ENCODE data around the gene SART3.
"Not testable (repeated sequence)": the region's sequence is repeated elsewhere in the genome, so short reads cannot be mapped to it uniquely, and the experiment has no call there.

SART3 gene

DNA sequence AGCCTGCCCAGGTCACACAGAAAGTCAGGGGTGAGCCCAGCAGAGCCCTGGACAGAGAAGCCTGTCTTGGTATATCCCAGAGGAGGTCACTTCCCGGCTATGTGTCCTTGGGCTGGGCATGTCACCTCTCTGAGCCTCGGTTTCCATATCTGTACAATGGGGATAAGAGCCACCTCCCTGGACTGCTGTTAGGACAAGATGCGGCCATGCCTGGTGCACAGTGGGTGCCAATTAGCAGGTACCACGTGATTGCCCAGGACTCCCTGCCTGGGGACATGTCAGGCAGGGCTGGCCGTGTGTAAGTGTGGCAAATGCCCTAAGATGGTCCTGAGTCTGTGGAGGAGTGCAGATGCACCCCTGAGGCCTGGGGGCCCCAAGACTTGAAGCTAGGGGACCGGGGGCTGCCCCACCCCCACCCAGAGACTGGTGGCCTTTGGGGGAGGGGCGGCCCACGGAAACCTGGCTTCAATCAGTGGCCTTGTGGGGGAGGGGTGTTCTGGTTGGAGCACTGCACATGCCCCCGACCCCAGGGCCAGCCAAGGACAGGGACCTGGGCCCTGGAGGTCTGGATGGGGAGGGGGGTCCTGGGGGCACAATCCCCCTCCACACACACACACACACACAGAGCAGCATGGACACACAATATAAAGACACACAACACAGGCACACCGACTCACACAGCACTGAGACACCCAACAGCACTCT lies 36.0 kb upstream of the SART3 start:
- no peak for ATAC-seq

DNA sequence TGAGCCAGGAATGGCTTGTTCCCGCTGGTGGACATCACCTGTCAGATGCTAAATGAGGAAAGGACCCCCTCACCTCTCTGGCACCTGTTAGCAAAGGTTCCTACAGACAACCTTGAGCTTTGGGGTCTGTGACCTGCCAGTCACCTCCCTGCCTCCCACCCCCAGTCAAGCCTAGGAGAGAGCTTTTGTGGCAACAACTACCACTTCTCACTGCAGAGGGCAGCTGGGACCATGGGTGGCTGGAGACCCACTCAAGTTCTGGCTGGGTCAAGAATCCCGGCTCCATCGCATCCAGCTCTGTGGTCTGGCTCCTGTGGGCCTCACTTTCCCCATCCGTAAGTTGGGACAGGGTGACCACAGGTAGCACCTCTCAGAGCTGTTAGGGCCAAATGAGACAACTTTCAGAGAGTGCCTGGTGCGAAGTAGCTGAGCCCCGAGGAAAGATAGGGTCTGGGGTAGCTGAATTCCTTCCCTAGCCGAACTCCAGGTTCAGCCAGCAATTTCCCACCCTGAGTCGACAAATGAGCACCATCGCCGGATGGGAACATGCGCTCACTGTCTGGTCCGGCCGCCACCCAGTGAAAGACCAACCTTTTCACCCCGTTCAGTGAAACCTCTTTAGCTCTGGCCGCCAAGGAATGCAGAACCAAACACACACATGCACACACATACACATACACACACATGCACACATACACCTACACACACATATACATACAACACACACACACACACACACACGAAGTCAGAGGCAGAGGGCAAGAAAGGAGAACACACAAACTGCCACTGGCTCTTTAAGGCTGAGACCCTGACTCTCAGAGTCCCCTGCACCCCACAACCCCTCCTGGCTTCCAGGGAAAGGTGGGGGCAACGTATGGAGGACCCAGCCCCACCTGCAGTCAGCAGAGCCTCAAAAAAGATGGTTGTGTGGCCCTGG lies 35.0 kb upstream of the SART3 start:
- no peak for ATAC-seq

DNA sequence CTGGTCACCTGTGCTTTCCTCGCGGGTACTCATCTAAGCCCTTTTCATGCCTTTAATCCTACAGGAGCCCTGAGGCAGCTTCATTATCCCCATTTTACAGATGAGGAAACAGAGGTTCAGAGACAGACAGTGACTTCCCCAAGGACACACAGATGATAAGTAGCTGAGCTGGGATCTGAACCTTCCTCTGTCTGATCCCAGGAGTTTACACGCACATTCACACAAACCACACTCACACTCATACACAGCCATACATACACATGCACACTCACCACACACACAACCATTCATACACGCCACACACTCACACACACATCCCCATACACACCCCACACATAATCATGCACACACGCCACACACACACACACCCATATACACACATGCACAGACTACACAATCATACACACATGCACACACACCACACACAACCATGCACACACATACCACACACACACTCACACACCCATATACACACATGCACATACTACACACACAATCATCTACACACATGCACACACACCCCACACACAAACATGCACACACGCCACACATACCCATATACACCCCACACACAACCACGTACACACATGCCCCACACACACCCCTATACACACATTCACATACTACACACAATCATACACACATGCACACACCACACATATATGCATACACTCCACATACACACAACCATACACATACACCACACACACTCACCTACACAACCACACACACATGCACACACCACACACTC lies 34.2 kb upstream of the SART3 start:
- no peak for ATAC-seq

DNA sequence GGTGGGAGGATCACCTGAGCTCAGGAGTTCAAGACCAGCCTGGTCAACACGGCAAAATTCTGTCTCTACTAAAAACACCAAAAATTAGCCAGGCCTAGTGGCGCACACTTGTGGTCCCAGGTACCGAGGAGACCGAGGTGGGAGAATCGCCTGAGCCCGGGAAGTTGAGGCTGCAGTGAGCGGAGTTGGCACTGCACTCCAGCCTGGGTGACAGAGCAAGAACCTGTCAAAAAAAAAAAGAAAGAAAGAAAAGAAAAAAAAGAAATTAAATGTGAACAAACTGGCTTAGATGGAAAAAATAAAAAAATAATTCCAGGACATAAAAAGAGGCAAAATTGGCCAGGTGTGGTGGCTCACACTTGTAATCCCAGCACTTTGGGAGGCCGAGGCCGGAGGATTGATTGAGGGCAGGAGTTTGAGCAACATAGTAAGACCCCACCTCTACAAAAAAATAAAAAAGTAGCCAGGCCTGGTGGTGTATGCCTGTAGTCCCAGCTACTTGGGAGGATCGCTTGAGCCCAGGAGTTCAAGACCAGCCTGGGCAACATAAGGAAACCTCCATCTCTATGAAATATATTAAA lies 33.4 kb upstream of the SART3 start:
- ATAC-seq: no peak

DNA sequence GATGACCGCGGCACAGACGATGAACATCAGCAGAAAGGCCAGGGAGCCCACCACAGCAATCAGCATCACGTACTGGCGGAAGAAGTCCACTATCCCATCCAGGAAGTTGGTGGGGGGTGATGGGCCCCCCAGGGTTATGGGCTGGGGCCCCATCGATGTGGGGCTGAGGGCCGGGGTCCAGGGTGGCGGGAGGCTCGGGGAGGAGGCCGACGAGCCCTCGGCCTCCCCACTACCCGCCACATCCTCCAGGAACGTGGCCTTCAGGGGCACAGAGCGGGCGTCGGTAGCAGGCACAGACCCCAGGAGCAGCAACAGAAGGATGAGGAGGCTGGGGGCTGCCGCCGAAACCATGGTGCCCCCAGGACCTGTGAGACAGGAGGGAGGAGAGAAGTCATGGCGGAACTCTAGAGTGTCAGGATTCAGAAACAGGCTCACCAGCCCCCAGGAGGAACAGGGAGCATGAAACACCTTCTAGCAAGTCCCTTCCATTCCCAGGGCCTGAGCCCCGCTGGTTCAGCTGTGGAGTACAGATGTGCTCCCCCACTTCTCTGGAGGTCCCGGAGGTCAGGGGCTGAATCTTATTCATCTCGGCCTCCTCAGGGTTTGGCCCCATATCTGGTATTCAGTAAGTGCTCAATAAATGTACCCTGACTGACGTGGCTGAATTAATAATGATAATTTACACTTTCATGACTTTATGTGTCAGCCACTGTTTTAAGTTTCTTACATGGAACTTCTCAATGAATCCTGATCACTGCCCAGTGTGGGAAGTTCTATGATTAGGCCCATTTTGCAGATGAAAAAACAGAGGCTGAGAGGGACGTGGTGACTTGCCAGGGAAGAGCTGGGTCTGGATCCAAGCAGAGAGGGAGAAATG lies 31.3 kb upstream of the SART3 start:
- ATAC-seq: no peak

DNA sequence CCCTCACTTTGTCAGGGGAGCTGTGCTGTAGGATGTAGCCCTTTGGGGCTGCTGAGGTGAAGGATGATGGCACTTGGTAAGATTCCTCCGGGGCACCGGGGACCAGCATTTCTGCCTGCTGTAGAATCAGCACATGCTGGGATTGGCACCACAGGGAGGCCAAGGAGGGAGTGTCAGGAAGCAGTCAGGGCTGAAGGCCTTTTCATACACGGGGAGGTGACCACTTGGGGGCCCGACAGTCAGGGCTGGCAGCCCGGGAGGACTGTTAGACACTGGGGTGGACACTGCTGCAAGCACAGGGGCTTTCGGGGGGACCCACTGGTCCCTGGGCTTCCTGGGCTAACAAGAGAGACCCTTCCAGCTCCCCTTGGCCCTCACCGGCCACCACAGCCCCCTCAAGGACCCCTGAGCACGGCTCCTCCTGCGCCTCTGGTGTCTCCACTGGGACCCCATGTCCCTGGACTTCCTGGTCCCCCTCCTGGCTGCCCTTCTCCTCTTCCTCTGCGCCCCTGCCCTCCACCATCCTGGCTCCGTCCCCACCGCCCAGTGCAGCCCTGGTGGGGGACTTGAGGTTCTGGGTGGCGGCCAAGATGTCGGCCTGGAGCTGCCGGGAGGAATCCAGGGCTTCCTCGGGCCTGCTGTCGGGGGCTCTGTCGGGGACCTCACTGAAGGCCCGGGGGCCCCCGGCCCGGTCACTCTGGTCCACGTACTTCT lies 30.5 kb upstream of the SART3 start:
- no peak for ATAC-seq

DNA sequence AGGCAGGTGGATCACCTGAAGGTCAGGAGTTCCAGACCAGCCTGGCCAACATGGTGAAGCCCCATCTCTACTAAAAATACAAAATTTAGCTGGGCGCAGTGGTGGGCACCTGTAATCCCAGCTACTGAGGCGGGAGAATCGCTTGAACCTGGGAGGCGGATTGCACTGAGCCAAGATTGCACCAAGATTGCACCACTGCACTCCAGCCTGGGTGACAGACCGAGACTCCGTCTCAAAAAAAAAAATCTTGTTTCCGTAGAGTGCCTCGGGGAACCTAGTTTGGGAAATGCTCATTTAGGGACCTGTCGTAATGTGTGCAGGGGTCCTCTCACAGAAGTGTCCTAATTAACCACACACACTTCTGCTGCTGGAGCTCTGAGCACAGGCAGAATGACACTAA lies 29.5 kb upstream of the SART3 start:
- ATAC-seq: not testable (repeated sequence)

DNA sequence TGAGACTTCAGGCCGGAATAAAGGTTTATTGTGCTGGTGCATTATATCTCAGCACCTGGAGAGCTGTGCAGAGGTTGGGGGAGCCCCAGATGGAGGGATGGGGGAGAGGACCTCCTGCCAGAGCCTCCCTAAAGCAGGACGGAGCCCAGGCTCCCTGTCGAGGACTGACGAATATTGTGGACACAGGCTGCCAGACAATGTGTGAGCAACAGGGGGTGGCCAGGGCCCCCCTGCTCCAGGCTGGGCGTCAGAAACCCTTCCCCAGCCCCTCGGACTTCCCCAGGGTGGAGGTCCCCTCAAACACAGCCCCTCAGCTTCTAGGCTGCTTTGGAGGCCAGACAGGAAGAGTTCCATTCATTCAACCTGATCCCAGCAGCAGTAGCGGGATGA lies 28.9 kb upstream of the SART3 start:
- ATAC-seq: no peak

DNA sequence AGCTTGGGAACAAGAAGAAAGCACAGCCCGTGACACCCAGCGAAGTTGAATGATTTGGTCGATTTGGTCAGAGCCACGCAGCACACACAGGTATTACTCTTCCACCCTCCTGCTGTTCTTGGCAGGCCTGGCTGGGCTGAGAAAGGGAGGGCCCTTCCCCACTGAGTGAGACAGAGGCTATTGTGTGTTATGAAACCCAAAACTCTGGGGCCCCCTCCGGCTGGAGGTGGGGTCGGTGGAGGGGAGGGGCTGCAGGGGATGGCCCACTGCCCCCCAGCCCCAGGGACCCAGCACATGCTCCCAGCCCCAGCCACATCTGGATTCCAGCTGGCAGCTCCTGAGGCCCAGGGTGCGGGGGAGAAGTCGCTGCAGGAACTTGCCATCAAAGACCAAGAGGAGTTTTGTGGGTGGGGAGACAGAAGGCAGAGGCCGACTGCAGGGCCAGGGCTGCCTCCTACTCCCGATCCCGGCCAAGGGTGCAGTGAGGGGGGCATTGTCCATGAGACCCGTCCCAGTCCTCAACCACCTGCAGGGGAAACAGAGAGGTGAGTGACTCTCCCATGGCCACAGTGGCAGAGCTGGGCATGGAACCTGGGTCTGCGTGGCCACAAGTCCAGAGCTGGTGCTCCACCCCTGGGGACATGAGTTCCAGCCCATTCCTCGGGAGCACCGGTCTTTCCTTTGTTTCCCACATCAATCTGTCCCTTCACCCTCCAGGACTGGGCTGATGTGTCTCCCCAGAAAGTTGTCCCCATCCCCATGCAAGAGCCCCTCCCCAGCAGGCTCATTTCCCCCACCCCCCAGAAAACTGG lies 28.3 kb upstream of the SART3 start:
- no peak for ATAC-seq

DNA sequence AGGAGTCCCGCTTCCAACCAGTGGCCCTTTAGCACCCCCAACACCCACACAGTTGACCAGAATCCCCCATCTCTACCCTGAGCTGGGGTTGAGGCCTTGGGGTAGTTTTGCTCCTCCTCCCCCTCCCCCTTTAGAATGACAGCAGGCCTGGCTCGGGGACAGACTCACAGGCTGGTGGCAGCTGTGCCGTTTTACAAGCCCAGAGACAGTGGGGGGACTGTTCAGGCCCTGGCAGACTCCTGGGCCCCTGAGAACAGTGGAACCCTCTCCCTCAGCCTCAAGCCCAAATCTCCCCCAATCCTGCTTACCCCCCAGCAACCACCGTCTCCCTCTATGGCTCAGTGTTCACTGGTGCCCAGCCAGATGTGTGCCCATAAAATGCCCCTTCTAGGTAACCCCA lies 26.9 kb upstream of the SART3 start:
- no peak for ATAC-seq

DNA sequence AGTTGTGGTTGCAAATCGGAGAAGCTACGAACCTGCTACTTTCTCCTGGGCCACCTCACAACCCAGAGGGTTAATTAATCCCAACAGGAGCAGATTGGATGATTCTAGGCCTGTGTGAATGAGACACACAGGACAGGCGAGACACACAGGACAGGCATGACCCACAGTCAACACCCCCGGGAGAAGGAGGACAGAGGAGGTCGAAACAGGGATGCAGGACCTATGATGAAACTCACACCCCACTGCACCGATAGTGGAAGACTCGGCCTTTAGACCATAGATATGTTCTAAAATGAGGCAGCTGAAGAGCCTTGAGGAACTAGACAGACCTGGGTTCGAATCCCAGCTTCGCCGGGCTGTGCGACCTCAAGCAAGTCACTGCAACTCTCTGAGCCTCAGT lies 25.3 kb upstream of the SART3 start:
- no peak for ATAC-seq

DNA sequence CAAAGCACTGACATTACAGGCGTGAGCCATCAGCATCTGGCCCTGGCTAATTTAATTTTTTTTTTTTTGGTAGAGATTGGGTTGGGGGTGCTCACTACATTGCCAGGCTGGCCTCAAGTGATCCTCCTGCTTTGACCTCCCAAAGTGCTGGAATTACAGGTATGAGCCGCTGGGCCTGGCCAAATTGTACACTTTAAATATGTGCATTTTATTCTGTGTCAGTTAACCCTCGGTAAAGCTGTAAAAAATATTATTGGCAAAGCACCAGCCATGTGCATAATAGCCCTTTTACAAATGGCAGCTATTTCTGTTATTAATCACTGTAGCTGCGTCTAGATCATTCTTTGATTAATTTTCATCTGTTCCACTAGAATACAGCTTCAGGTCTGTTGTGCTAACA lies 24.9 kb upstream of the SART3 start:
- ATAC-seq: no peak

DNA sequence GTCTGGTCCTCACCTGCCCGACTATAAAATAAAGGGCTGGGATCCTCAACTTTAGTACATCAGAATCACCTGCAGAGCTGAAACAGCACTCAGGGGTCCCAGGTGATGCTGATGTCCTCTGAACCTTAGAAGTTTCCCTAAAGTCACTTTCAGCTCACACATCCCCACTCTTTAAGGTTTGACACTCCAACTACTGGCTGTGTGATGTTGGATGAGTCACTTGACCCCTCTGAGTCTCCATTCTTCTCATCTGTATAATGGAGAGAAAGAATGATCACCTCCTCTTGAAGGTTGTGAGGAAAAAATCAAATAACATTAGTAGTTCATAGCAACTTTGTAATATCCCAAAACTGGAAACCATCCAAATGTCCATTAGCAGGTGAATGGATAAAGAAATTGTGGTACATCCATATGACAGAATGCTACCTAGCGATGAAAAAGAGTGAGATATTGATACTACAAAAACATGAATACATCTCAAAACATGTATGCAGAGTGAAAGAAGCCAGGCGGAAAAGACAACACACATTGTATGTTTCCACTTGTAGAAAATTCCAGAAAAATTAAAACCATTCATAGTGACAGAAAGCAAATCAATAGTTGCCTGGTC lies 23.6 kb upstream of the SART3 start:
- no peak for ATAC-seq

DNA sequence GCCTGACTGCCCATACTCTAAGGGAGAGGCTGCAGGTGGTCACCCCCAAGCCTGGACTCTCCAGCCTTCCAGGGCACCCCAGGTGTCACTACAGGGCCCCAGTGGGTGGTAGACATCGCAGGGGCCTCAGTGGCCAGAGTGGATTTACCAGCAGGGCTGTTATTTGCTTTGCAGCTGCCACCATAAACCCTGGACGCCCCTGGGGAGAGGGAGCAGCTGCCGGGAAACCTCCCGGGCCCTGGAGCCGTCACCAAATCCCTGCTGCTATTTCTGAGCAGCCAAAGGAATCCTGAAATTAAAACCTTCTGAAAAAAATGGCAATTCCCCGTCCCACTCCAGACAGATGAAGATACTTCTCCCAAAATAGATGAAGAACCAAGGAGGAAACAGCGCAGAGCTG lies 23.0 kb upstream of the SART3 start:
- no peak for ATAC-seq

DNA sequence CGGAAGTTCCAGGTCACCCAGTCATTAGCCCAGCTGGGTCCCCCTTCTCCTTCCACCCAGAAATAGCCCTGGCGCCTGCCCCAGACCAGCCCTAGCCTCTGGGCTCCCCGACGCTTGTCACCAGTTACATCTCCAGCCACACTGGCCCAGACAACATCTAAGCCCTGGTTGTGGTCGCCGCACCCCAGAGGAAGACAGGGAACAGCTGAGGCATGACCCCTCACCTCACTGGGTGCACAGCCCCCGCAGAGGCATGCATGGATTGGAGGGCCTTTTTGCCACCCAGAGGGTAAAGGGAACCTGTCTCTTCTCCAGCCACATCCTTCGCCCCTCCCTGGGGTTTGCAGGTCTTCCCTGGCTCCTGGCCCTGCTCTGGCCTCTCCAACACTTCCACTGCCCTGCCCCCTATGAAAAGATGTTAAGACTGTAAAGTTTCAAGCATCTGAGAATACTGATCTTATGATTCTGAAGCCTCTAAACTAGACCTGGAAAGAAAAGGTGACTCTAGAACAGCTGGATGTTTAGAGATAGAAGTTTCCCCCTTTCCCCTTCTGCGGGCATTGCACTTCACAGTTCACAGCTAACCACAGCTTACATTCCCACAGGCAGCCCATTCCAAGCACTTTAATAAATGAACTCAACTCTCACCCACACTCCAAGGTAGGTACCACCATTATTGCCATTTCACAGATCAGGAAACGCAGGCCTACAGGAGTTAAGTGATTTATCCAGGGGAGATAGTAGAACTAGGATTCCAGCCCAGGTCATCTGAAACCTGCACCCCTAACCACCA lies 22.2 kb upstream of the SART3 start:
- no peak for ATAC-seq

DNA sequence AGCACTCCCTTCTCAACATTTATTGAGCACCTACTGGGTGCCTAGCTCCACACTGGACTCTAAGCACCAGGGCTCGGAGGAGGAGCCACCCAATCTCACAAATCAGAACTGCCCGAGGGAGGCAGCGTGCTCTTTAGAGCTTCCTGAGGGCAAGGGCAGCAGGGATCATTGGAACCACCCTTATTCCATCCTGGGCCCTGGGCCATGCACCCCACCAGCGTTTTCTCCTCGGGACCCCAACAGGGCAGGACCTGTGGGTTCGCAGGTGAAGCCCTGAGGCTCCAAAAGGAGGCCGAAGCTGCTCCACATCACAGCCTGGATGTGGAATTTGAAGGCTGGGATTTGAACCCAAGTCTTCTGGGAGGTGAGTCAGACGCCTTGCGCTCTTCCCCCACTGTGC lies 21.5 kb upstream of the SART3 start:
- ATAC-seq: no peak

DNA sequence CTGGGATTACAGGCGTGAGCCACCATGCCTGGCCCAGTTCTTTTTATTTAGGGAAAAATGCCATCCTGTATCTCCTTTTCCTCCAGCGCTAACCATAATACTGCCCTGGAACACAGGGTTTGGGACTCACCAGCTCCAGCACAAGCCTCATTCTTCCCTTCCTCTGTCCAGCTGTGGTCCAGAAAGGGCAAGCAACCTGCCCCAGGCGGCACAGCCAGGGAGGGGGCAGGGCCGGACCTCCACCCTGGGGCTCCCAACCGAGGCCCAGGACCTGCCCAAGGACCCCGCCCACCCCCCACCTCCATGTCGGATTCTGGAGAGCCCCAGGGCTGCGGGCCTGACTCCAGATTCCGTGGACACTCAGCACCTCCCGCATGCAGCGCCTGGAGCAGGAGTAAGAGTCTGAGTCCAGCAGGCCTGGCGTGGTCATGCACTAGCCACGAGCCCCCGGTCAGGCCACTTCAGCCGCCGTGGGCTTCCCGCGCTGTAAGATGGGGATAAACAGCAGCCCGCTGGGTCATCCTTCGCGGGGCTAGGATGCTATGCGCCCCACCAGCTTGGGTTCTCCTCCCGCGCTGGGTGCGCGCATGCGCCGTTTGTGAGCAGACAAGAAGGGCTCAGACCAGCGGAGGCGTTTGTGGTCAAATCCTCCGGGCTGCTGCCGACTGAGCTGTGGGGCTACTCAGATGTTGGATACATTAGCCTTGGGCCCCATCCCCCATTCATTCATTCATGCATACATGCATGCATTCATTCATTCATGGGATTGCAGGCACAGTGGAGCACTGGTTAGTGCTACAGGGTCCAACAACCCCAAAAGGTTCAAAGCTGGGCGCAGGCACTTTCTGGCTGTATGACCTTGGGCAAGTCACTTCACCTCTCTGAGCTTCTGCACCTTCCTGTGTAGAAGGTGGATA lies 20.6 kb upstream of the SART3 start:
- no peak for ATAC-seq

DNA sequence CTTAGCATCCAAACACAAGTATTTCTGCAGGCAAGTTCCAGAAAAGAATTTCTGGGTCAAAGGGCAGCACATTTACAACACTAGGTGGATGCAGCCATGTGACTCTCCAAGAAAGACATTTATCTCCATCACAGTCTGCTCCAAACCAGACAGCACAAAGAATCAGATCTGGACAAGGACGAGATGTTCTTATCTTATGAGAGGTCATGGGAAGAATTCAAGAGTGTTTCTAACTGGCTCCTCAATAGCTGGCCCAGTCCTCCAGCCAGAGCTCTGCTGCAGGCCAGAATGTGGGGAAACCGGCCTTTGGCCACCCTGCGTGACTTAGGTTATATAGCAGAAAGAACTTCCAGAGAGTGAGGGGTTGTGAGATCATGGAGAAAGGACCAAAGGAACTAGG lies 19.6 kb upstream of the SART3 start:
- no peak for ATAC-seq

Measured in activated CD4-positive, CD25-positive, alpha-beta regulatory T cell treated with anti-CD3 and anti-CD28 coated beads, Interleukin-2, amount 50 U/mL, for 24 hours (primary cell).